ENCODE results near the gene TC2N.
"Not testable (repeated sequence)": the region's sequence is repeated elsewhere in the genome, so short reads cannot be mapped to it uniquely, and the experiment has no call there.

The TC2N gene

GRCh38 chr14:91835920-91836843, 31.2 kb downstream of the TC2N start:
- in situ Hi-C loops (cut with MboI; ENCODE audit: low sequenced_read_pairs) = no loop called here

DNA sequence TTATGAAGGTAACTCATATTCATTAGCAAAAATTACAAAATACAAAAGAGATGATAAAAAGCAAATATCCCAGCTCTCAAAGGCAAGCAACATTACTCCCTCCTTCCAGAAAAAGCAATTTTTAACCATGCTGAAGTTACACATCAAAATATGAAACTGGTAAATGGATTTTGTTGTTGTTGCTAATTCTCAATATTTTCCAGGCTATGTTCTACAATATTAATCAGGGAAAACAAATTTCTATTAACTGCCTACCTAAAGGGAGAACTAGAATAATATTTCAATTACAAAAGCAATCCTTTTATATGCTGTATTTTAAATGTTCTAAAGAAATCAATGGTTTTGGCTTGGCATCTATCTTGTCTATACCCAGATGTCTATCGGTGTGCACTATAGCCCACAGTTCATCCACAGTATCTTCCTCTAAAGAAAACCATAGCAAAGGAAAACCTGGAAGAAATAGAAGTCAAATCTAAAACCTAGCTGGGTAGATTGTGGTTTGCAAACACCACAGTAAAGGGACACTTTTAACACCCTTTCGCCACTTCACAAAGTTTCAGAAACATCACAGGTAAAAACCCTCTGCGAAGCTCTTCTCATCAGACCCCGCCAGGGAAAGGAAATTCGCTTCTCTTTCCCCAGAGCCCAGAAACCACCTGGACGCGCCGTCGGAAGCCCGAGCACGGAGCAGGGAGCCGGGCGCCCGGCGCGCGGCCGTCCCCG, 32.0 kb downstream of the TC2N start:
- in situ Hi-C loops (cut with MboI; ENCODE audit: low sequenced_read_pairs) = no loop called here

DNA sequence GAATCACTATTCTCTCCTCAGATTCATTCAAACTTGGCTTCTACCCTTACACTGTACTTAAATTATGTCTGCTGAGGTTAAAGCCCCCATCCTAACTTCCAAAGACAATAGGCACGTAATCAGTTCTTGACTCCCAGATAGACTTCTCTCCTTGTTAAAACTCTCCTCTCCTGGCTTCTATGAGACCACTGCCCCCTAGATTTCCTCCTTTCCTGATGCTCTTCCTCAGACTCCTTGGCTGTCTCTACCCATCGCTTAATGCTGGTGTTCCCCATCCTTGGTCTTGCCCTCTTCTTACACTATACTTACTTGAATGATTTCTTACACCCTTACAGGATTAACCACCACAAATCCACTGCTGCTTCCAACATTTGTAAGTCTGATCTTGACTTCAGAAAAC, 32.8 kb downstream of the TC2N start:
- in situ Hi-C loops (cut with MboI; ENCODE audit: low sequenced_read_pairs) = no loop called here

GRCh38 chr14:91831337-91831736, 36.0 kb downstream of the TC2N start:
- in situ Hi-C loops (cut with MboI; ENCODE audit: low sequenced_read_pairs) = no loop called here

DNA sequence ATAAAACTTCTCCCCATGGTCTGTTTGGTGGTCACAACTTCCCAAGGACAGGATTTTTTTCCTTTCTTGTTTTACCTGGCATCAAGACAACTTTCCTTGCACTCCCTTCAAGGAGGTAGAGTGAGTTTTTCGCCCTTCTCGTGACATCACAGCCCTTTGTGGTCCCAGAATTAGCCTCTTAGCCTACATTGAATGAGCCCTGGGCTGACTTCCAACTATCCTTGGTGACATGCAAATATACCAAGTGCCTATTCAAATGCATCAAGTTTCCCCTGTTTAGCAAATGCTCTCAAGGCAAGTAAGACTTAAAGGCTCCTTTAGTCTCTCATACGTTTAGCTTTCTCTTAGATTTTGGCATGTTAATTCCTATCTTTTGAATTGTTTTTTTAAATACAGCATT, 36.6 kb downstream of the TC2N start:
- in situ Hi-C loops (cut with MboI; ENCODE audit: low sequenced_read_pairs) = no loop called here

DNA sequence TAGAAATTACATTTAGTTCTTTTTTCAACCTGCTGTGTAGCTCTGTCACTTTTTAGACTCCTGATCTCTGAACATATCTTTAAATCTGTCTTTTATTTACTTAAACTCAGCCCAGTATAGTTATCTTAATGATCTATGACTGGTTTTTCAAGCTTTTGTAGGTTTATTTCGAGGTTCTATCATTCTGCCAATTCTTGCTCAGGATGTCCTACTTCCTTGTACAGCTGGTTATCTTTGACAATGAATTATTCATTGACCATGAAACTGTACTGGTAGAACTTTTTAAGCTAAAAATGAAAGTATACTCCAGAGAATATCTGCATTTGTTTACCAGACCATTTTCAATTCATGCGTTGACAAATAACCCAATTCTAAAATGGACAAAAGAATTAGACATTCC, 37.8 kb downstream of the TC2N start:
- in situ Hi-C loops (cut with MboI; ENCODE audit: low sequenced_read_pairs) = no loop called here

- in situ Hi-C loops (cut with MboI; ENCODE audit: low sequenced_read_pairs) = no loop called here
Measured at GRCh38 chr14:91827746-91828145, 39.6 kb downstream of the TC2N start.

GRCh38 chr14:91817566-91818325, 49.6 kb downstream of the TC2N start:
- in situ Hi-C loops (cut with MboI; ENCODE audit: low sequenced_read_pairs) = no loop called here

DNA sequence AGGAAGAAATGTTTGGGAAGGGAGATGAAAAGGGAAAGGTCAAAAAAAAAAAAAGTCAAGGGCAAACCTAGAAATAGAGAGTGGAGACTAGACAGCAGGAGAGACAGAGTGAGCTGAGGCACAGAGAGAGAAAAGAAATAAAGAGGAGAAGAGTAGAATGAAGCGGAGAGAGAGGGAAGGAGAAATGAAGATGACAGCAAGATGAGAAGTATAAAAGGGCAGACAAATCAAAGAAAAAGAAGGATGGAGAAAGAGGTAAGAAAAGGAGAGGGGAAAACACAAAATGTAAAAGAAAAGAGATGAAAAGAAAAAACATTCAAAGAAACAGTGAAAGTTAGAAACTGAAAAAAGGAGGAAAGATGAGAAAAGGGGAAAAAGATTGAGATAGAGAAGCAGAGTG, 53.0 kb downstream of the TC2N start:
- in situ Hi-C loops (cut with MboI; ENCODE audit: low sequenced_read_pairs) = no loop called here

DNA sequence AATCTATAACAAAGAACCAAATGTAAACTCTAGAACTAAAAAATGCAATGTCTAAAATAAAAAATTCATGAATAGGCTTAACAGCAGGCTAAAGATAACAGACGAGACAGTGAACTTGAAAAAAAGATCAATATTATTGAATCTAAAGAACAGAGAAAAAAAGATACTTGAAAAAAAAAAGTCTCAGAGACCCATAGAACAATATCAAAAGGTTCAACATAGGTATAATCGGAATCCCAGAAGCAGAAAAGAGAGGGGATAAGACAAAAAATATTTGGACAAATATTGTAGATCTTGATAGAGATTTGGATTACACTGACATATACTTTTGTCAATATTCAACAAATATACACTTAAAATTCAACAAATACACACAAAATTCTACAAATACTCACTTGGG, 56.6 kb downstream of the TC2N start:
- in situ Hi-C loops (cut with MboI; ENCODE audit: low sequenced_read_pairs) = no loop called here

DNA sequence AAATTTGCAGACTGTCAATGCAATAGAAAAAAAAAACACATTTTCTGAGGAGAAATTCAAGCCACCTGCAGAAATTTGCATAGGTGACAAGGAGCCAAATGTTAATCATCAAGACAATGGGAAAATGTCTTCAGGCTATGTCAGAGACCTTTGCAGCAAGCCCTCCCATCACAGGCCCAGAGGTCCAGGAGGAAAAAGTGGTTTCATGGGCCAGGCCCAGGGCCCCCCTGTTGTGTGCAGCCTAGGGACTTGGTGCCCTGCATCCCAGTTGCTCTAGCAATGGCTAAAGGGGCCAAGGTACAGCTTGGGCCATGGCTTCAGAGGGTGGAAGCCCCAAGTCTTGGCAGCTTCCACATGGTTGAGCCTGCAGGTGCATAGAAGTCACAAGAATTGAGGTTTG, 60.6 kb downstream of the TC2N start:
- in situ Hi-C loops (cut with MboI; ENCODE audit: low sequenced_read_pairs) = no loop called here

DNA sequence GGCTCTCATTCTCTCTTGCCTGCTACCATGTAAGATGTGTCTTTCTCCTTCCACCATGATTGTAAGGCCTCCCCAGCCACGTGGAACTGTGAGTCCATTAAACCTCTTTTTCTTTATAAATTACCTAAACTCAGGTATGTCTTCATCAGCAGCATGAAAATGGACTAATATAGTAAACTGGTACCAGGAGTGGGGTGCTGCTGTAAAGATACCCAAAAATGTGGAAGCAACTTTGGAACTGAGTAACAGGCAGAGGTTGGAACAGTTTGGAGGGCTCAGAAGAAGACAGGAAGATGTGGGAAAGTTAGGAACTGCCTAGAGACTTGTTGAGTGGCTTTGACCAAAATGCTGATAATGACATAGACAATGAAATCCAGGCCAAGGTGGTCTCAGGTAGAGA, 61.2 kb downstream of the TC2N start:
- in situ Hi-C loops (cut with MboI; ENCODE audit: low sequenced_read_pairs) = not testable (repeated sequence)

DNA sequence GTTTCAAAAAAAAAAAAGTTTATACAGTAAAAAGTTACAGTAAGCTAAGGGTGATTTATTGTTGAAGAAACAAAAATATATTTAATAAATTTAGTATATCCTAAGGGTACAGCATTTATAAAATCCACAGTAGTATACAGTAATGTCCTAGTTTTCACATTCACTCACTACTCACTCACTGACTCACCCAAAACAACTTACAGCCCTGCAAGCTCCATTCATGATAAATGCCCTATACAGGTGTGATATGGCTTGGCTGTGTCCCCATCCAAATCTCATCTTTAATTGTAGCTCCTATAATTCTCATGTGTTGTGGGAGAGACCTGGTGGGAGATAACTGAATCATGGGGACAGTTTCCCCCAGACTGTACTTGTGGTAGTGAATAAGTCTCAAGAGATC, 61.7 kb downstream of the TC2N start:
- in situ Hi-C loops (cut with MboI; ENCODE audit: low sequenced_read_pairs) = no loop called here

DNA sequence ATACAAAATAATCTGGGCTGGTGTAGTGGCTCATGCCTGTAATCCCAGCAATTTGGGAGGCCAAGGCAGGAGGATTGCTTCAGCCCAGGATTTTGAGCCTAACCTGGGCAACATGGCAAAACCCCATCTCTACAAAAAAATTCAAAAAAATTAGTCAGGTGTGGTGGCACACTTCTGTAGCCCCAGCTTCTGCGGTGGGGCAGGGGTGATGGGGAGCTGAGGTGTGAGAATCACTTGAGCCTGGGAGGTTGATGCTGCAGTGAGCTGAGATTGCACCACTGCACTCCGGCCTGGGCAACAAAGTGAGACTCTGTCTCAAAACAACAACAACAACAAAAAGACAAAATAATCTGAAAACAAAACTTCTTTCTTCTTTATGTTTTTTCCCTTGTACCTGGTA, 66.0 kb downstream of the TC2N start:
- in situ Hi-C loops (cut with MboI; ENCODE audit: low sequenced_read_pairs) = no loop called here

- in situ Hi-C loops (cut with MboI; ENCODE audit: low sequenced_read_pairs) = no loop called here
Measured at GRCh38 chr14:91796617-91797347, 70.6 kb downstream of the TC2N start.

DNA sequence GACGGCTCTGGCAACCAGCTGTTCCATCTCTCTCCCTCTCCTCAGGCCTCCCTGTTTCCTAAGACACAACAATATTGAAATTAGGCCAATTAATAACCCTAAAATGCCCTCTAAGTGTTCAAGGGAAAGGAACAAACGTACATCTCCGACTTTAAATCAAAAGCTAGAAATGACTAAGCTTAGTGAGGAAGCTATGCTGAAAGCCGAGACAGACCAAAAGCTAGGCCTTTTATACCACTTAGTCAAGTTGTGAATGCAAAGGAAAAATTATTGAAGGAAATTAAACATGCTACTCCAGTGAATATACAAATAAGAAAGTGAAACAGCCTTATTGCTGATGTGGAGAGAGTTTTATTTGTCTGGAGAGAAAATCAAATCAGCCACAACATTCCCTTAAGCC, 73.6 kb downstream of the TC2N start:
- in situ Hi-C loops (cut with MboI; ENCODE audit: low sequenced_read_pairs) = no loop called here

DNA sequence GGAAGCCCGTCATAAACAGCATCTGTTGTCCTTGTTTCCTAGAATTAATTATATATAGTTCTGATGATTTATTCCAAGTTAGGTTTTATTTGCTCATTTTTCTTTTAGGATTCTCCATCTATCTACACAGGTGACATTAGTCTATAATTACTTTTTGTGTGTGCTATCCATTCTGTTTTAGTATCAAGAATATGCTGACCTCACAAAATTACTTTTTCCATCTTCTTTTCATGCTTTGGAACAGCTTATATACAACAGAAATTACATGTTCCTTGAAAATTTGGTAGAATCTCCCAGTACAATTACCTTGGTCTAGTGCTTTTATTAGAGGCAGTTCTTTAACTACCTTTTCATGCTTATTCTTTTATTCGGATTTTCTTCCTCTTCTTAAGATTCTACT, 81.1 kb downstream of the TC2N start:
- in situ Hi-C loops (cut with MboI; ENCODE audit: low sequenced_read_pairs) = no loop called here

- in situ Hi-C loops (cut with MboI; ENCODE audit: low sequenced_read_pairs) = no loop called here
Measured at GRCh38 chr14:91780452-91780851, 86.9 kb downstream of the TC2N start.

DNA sequence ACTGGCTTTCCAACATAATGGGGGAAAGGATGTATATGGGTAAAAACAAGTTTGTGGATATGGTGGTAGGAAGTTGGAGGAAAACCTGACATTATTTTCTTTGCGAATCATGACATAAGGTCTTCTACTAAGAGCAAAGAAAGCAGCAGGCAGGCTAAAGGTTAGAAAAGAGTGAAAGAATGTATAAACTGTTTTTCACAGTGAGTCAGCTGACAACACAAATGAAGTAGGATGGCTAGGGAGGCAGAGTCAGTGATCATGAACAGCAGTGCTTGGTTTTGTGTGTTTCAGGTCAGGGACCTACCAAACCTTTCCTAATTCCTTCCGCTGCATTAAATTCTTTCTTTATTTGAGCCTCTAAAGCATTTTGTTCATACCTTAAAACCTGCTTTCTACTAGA, 89.1 kb downstream of the TC2N start:
- in situ Hi-C loops (cut with MboI; ENCODE audit: low sequenced_read_pairs) = no loop called here

- in situ Hi-C loops (cut with MboI; ENCODE audit: low sequenced_read_pairs) = no loop called here
Measured at GRCh38 chr14:91774140-91775096, 92.9 kb downstream of the TC2N start.
